GM10266 (cell line): ENCODE data around the gene PELI2.

Source experiments
- DNase-seq: peaks from one replicate; pipeline ENCODE4 v3.0.0; 2012; ENCODE audit errors: extremely low spot score
- TF ChIP-seq, protein P1 (sequence below): IDR thresholded peaks from 2 replicates; pipeline ENCODE4 v1.5.1; 2012; ENCODE audit warnings: mild to moderate bottlenecking, low read depth; ENCODE audit not compliant: control insufficient read depth, insufficient read depth; ENCODE audit errors: missing control alignments

Gene PELI2

DNA sequence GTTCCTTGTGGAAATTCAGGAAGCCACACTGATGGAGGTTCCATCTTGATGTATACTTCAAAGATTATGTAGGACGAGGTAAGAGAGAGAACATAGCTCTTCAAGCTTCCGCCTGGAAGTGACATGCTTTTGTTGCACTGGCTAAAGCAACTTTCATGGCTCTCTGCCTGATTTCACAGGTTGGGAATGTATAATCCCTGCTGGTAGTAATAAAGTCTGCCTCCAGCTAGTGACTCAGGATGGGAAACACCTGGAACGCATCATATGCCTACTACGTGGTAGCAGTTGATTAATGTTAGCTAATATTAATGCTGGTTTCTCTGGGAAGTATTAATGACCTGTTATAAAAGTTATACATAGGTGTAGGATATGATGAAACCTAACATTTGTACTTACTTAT lies 71.1 kb downstream of the PELI2 start:
- TF ChIP-seq, protein P1, sequence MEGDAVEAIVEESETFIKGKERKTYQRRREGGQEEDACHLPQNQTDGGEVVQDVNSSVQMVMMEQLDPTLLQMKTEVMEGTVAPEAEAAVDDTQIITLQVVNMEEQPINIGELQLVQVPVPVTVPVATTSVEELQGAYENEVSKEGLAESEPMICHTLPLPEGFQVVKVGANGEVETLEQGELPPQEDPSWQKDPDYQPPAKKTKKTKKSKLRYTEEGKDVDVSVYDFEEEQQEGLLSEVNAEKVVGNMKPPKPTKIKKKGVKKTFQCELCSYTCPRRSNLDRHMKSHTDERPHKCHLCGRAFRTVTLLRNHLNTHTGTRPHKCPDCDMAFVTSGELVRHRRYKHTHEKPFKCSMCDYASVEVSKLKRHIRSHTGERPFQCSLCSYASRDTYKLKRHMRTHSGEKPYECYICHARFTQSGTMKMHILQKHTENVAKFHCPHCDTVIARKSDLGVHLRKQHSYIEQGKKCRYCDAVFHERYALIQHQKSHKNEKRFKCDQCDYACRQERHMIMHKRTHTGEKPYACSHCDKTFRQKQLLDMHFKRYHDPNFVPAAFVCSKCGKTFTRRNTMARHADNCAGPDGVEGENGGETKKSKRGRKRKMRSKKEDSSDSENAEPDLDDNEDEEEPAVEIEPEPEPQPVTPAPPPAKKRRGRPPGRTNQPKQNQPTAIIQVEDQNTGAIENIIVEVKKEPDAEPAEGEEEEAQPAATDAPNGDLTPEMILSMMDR = no peak
- DNase-seq = no peak

DNA sequence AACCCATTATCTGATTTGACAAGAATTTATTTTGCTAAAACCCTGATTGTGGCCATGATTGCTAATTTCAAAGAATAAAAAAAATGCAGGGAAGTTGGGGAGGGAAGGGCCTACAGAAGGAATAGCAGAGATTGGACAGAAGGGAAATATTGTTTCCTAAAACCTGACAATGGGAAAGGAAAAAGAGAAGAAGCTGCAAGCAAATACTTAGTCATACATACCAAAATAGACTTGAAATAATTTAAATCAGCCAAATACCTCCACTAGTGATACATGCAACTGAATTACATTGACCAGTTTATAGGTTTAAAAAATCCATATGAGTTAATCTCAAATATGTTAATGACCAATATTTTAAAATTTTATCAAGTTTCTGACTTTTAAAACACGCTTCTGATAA lies 75.1 kb downstream of the PELI2 start:
- TF ChIP-seq, protein P1 = no peak

DNA sequence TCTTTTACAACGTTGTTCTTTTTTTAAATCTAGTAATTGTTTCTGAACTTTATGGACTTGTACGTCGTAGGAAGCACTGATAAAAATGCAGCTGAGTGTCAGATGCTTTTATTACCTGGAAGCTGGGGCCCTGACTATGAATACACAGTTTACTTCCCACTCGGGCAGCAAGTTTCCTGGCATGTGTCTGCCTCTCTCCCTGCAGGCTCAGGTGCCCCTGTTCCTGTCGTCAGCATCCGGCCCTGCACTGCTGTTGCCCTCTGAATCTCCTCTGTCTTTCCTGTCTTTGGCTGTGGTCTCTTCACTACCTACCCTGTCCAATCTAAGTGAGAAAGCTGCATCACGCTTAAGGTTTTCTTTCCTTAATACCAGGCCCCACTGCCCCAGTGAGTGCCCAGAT lies 75.8 kb downstream of the PELI2 start:
- TF ChIP-seq, protein P1 = no peak
- no peak for DNase-seq

More for the DNA sequence above, 75.1 kb downstream of the PELI2 start:
- no peak for DNase-seq

DNA sequence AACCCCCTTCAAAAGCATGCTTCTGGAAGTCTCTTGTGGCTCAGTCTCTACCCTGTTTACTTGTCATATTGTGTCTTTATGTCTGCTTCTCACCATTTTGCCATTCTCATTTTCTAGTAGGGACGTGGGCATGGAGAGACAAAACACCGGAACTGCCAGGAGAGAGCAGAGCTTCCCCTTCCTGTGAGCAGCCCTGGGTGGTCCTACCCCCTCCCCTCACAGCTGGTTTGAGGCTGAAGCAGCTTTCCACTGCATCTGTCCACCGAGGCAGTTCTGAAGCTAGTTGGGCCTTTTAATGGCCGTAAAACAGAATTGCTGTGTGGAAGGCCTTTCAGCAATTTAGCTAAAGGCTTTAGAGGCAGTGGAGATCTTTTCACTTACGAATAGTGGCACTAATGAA lies 77.0 kb downstream of the PELI2 start:
- no peak for DNase-seq
- TF ChIP-seq, protein P1 = no peak

DNA sequence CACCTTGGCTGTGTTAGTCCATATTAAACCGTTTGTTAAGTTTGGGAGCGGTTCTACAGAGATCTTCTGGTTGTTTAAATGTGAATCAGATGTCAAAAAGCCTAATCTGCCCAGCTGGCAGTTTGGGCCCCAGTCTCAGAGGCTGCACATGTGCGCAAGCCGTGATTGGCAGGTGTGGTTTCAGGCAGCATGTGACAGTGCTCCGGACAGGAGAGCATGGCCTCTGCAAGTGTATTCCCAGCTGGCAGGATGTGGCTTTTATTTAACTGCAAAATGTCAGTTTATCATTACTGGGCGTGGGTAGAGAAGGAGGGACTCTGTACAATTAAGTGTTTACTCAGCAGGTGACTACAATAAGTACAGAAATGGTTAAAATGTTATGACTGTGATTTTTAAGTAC lies 77.5 kb downstream of the PELI2 start:
- TF ChIP-seq, protein P1 = no peak
- DNase-seq = peak; percentile 19

DNA sequence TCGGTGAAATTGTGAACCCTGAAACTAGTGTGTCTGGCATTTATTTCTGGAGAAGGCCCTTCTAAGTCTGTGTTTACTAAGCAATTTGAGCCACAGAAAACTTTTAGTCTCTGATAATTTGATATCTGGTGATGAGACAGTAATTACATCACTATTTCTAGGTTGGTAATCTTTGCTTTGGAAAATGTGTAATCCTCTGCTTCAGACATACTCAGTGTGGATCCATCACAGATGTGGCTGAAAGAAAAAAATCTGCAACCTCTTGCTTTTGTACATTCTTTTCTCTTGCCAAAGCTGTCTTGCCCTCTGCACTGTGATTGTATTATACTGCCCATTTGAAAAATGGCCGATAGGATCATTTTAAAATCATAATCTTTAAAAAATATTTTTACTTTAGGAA lies 78.1 kb downstream of the PELI2 start:
- TF ChIP-seq, protein P1 = no peak
- no peak for DNase-seq

DNA sequence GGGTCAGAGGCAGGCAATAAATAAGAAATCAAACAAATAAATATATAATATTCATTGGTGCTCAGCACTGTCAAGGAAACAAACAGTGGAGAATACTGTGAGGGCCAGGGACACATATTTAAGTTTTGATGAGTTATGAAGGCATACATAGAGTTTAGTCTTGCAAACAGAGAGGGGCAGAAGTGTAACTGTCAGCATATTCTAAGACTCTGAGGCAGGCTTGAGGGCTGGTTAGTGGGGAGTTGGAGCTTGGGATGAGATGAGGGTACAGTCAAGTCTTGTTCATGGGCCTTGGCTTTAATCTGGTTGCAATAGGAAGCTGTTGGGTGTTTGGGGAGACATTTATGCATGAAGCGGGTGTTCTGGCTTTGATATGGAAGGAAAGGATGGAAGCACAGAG lies 78.9 kb downstream of the PELI2 start:
- DNase-seq = no peak
- TF ChIP-seq, protein P1 = no peak

DNA sequence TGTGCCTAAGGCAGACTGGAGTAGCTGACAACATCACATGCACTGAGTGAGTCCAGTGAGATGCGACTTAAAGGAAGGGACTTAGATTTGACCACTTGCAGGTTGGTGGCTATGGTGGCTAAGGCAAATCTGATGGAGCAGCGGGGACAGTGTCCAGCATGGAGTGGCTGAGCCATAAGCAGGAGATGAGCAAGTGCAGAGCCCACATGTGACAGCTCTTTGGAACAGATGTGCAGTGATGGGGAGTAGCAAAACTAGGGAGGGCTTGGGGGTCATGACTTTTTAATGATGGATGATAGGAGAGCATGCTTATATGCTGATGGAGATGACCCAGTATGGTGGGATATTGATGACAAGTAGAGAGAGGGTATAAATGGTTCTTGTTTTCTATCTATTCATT lies 80.2 kb downstream of the PELI2 start:
- TF ChIP-seq, protein P1 = no peak
- no peak for DNase-seq
